CD4-positive, alpha-beta T cell treated with Interleukin-15 for 4 hours (primary cell): Measurements from ENCODE around the gene ROBO4.
A peak's percentile ranks its signal among the peaks of the same experiment; 100 is the strongest.

Experiments used
- DNase-seq: peaks from one replicate; pipeline ENCODE4 v3.0.0-alpha.2; 2020; ENCODE audit warnings: low spot score

Gene ROBO4

DNA sequence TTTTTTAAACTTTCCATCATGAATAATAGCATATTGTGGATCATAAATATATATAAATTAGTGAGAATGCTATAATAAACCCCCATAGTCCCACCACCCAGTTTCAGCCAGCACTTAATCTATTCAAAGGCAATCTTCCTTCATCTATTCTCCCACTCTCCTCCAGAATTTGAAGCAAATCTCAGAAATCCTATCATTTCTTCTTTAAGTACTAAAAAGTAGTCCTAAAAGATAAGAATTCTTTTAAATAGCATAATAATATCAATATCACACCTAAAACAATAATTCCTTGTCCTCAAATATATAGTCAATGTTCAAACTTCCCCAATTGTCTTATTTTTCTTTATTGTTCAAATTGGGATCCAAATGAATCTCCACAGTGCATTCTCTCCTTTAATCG is 57.0 kb downstream of the ROBO4 start:
- DNase-seq = no peak

DNA sequence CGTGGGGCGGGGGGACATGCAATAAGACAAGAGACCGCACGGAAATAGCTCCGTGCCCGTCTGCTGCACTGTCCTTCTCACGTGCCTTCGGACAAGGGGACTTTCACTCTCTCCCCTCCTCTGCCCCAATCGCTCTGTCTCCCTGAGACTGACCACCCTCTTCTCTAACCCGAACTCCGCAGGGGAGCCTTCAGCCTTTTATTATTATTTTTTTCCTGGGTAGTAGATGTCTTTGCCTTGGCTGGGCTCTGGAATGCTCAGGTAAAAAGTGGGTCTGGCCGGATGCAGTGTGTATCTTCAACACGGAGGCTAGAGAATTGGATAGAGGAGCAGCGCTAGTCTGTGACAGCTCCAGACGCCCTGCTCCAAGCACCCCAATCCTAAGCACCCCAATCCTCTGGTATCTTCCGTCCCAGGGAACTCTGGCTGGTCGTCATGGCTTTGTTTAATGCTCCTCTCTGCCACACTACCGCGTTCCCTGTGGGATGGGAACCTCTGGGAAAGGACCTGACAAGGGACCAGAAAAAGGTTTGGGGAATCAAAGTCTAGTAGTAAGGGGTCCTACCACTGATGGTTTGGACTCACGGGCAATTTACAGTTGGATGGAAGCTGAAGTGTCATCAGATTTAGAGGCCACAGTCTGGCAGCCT is 57.6 kb downstream of the ROBO4 start:
- no peak for DNase-seq

DNA sequence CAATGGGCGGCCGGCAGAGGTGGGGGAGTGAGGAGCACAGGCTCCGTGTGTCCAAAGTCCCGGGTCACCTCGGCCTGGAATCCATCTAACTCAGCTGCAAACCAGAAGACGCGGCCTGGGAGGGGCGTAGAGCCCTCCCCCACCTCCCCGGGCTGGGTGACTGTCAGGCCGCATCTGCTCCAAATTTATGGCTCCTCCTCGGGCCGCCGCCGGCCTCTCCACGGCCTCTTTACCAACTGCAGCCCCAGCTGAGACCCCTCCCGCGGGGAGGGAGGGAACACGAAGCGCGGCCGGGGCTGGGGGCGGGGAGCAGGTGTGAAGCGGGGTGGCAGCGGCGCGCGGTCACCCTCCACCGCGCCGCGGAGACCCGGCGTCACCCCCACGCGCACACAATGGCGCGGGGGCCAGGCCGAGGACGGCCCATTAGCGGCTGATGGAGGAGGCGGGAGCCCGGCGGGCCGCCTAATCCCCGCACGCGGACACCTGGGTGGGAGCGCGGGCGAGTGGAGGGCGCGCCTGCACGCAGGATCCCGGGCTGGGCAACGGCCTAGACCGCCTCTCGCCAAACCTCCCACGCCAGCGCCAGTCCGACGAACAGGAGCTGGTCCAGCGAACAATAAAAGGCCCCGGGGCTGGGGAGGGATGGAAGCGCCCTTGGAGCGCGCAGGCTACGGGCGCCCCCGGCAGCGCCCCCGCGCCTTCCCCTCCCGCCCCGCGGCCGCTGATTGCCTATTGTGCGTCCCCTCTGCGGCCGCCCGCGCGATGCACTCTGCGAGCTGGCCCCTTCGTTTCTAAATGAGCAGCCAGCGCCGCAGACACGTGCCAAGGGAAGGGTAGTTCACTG is 58.3 kb downstream of the ROBO4 start:
- no peak for DNase-seq

DNA sequence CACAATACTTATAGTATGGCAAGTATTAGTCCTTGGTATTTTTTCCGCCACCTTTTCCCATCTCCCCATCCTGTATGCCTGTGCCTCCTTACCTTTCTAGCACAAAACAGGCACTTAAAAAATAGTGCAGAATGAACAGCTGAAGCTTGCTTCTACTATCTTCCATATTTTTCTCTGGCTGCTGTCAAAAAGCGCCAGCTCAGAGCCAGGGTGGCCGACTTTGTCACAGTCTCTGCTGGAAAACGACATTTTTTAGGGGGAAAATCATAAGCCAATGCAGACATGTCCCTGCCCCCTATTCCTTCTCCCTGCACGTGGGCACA is 58.9 kb downstream of the ROBO4 start:
- no peak for DNase-seq

DNA sequence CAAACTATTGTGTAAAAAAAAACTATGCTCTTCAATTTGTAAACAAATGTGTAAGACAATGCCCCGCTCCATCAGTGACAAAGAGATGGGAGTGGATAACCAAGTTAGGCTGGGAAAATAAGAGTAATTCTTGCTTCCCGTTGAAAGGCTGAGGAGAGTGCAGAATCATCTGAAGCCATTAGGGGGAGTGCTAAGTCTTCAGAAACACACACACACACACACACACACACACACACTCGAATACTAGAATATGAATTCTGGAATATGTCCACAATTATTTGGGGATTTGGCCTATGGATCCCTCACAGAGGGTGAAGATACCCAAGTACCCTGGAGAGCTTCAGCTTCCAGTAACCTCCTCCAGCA is 60.2 kb downstream of the ROBO4 start:
- DNase-seq = peak; percentile 3

DNA sequence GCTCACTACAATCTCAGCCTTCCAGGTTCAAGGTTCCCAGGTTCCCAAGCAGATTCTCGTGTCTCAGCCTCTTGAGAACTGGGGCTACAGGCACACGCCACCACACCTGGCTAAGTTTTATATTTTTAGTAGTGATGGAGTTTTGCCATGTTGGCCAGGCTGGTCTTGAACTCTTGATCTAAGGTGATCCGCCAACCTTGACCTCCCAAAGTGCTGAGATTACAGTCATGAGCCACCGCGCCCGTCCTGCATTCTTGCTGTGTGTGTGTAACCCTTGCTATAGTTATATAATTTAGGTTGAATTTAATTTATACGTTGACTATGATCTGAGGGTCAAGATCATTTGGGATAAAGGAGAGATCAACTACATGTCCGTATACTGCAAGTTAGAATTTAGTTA is 61.7 kb downstream of the ROBO4 start:
- no peak for DNase-seq

DNA sequence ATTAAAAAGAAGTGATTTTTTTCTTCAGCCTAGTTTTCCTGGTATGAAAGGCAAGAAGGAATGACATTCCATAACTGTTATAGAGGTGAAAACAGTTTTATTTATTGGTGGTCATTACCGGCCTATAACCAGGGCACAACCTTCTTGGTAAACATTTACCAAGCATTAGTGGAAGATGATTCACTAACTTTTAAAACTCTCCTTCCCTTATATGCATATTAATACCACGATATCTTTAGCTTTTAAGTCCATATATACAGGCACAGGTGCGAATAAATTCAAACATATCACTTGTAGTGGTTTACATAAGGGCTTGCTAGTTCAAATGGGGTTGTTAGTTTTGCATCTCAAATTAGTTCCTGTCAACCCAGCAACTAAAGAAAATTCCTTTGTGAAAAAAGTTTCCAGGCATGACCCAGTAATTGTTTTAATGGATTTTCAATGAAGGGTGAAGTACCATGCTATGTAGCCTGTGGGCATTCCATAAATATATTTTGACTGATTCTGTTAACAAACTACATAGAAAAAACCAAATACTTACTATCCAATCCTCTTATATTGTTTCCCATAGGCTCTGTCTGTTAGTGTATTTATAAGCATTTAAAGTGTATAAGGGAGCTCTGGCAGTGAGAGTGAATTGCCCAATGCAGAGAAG is 63.0 kb downstream of the ROBO4 start:
- no peak for DNase-seq
